Amniotic stem cell (primary cell): ENCODE results near the gene RSRC1.
"Not testable (repeated sequence)": the region's sequence is repeated elsewhere in the genome, so short reads cannot be mapped to it uniquely, and the experiment has no call there.

ENCODE experiments used
- DNase-seq: peaks from one replicate; lab custom pipeline; 2025; lab: John Stamatoyannopoulos, UW

RSRC1 gene, protein sequence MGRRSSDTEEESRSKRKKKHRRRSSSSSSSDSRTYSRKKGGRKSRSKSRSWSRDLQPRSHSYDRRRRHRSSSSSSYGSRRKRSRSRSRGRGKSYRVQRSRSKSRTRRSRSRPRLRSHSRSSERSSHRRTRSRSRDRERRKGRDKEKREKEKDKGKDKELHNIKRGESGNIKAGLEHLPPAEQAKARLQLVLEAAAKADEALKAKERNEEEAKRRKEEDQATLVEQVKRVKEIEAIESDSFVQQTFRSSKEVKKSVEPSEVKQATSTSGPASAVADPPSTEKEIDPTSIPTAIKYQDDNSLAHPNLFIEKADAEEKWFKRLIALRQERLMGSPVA

DNA sequence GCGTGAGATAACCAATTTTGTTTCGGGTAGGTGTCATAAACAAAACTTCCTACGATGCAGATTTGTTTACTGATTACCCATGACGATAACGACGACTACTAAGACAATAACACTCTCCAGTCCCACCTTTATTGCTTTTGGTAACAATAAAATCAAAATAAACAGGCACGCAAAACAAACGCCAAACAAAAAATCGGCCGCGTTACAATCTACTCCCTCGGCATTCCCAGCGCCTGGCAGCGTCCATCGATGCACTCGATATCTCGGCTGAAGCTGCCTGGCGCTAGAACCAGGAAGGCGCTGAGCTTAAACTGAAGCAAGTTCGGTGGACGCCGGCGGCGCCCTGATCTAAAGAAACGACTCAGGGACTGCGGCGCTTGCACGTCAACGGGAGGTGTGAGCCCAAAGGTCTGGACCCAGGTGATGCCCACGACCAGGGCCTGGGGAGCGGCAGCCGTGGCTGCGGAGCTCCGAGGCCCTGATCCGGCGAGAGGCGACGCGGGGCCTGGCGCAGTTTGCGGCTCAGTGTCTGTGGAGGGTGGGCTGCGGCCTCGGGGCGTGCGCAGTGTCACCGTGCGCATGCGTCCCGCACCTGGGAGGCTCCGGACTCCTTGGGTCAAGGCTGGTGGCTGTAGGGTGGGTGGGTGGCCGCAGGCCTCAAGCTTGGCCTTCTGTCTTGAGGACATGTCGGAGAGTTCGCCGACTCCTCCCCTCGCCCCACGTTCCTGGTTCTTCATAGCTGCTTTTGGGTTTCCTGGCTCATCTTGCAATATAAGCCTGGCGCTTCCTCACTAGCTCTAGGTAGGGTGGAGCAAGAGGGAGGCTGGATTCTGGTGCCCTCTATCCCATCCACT, at the start of gene RSRC1:
TSS of gene RSRC1 (plus strand) at position 286 of the 854 bp plus-strand sequence. CDS start 12,016 bp downstream, outside the sequence.
- peak; percentile 79 for DNase-seq

DNA sequence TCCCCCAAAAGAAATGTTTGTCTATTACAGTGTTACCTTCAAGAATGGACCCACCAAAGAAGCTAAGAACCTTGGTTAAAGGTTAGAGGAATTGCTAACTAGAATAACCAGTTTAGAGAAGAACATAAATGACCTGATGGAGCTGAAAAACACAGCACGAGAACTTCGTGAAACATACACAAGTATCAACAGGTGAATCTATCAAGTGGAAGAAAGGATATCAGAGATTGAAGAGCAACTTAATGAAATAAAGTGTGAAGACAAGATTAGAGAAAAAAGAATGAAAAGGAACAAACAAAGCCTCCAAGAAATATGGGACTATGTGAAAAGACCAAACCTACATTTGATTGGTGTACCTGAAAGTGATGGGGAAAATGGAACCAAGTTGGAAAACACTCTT, 44.3 kb upstream of the RSRC1 start:
- not testable (repeated sequence) for DNase-seq

DNA sequence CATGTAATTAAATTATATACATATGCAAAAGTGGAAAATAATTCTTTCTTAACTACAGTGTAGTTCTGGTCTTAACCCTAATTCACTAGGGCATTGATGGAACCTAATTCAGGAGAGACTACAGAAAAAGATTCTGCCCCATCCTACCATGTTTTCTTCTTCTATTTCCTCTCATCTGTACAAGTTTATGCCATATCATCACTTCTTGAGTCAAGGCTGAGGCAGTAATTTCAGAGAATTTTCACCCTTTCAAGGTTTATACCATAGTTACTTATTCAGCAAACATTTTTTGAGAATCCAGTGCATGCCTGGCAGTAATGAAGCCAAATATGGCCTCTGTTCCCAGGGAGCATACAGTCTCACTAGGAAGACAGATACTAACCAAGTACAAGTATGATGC, 37.1 kb upstream of the RSRC1 start:
- no peak for DNase-seq

DNA sequence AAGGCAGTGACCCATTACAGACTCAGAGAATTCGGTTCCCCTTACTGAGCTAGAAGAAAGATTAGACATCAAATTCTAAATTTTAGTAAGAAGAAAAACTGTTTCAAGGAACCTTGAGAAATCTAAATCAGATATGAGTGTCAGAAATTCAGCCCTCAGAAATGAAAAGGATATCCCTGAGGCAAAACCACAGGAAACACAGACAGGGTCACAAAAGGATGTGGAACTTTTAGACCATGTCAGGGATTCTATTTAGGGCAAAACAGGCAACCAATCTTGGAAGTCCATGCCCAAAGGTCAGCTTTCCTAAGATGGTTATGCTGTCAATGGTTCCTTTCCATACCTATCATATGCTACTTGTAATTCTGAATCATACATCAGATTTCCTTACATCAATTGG, 35.3 kb upstream of the RSRC1 start:
- DNase-seq = no peak

DNA sequence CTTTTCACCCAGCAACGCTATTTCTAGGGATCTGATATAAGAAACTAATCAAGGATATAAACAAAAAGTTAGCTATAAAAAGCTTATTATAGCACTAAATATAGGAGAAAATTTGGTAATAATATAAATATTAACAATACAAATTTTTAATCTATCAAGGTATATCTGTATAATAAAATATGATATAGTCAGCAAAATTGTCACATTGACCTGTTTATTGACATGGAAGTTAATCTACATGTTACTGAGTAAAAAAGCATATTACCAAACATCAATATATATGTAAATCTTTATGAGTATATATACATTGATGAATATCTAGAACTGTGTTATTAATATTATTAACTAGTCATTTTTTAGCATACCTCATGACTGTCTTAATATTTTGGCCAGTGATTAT, 30.3 kb upstream of the RSRC1 start:
- DNase-seq = no peak

DNA sequence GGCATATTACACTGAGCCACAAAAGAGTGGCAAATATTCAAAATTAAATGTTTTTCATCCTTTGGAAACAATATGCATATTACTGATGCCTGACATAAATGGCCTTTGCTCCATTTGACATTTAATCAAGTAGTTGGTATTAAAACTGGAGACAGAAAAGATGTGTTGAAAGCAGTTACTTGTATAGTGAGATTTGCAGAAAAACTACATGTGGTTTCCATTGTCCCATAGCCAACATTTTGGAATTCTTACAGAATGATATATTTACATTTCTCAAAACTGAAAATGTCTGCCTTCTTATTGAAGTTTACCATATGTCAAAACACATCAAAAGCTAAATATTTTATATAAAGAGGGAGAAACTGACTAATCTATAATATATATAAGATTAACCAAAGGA, 25.2 kb upstream of the RSRC1 start:
- DNase-seq = no peak

DNA sequence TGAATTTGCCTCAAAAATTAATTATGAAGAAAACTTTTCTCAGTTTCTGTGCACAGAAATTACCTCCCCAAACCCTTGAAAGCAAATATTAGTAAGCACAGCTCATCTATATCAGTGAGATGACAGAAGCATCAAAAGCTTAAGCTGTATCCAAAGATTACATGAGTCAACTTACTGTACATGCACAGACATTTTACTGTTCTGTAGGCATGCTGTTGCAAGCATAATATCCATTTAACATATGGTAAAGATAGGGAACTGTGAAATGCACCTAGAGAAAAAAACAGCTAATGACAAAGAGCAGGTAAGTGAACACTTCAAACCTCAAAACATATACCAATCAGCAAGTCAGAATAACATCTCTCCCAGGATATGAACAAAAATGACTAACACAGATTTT, 24.5 kb upstream of the RSRC1 start:
- no peak for DNase-seq

DNA sequence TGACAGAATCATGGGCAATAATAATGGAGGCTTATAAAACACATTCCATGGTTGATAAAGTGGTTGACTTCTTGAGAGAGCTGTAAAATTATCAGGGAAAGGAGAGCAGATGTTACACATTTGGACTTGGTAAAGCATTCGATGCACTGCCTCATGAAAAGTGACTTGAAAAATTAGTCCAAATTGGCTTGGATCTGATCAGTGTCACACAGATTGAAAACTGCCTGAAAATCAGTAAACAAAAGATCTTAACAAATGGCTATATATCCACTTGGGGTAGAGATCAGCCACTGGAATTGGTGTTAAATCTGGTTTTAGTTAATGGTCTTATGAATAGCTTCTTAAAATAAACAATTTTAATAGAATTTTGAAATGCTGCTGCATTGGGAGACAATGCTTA, 24.0 kb upstream of the RSRC1 start:
- DNase-seq = no peak

DNA sequence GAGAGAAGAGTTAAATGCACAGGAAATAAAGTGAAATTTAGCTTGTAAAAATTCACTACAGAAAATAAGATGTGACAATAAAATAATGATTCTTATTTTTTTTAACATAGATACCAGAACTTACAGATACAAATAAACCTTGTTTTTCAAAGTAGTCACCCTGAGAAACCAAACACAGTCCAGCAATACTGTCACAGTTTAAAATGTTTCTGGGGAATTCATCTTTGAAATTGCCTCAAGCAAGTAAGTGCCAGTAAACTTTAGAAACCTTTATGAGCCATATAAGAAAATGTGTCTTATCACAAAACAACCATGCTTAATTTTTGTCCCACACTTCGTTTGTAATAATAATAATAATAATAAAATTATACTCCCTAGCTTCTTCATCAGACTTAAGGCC, 23.5 kb upstream of the RSRC1 start:
- no peak for DNase-seq

DNA sequence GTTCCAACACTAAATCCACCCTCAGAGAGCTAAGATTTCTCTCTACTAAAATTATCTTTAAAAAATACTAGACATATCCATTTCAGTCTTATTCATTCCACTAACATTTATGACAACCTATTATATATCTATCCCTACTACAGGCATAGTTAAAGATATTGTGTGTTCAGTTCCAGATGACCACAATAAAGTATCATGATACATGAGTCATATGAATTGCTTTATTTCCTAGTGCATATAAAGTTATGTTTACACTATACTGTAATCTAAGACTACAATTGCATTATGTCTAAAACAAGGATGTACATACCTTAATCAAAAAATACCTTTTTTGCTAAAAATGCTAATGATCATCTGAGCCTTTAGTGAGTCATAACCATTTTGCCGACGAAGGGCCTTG, 23.1 kb upstream of the RSRC1 start:
- DNase-seq = no peak

DNA sequence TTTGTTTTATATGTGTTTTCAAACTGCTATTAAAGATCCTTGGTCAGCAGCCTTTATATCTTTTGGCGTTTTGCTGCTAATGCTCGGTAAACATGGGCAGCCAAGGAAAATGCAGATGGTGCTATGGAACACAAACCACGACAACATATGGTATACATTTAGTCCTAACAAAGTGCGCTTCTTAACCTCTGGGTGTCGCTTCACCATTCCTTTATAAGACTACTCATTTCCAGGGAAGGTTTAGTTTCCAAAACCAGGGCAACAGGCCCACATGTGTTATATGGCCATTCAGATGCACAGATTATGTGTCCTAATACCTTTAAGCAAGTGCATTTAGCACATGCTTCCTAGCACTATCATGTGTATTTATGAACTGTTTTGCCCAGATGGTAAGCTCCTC, 18.4 kb upstream of the RSRC1 start:
- no peak for DNase-seq

DNA sequence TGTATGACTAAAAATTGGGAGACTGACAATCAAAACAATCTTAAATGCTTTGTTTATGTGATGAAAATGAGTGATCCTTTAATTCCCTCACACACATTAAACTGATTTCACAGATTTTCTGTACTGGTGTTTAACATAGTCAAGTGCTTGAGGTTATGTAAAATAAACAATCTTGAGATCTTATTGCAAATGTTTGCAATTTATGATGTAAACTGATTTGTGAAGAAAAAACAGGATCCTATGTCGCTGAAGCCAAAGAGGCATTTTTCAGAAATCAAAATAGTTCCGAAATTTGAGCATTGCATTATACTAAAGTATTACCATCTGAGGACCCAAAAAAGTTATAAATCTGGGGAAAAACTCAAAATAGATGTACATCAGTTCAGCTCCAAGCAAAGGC, 16.4 kb upstream of the RSRC1 start:
- DNase-seq = no peak

DNA sequence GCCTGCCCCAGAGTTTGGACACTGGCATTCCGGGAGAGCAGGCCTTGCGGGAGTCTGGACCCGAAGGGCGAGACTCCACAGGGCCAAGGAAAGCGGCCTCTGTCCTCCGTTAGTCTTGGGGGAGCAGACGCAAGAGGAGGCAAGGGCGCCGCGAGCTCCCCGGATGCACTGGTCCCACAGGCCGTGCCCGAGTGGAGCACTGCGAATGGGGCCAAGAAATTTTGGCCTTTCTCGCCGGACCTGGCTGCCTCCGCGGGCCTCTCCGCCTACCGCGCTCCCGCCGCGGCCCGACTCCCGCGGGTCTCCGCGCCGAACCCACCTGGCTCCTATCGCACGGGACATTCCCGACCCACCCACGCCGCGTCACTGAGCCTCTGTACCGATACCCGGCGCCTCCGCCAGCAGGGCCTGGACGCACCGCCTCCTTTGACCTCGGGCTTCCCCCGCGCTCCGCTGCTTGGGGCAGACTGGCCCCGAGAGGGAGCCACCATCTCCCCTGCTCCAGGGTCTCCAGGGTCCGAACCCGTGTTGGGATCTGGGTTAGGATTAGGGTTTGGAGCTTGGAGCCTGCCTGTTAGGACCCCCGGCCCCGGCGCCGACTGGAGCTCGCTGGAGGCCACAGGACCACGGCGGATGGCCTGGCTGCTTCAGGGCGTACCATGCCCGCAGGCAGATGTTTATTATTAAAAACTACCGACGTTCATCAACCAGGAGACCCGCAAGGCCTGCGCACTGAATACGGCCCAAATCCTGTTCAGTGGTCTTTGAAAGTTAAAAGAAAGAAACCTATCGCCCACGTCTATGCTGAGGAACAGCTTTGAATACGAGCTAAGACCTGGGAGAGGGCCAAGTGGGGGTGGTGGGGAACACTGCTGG, 15.4 kb upstream of the RSRC1 start:
- no peak for DNase-seq

DNA sequence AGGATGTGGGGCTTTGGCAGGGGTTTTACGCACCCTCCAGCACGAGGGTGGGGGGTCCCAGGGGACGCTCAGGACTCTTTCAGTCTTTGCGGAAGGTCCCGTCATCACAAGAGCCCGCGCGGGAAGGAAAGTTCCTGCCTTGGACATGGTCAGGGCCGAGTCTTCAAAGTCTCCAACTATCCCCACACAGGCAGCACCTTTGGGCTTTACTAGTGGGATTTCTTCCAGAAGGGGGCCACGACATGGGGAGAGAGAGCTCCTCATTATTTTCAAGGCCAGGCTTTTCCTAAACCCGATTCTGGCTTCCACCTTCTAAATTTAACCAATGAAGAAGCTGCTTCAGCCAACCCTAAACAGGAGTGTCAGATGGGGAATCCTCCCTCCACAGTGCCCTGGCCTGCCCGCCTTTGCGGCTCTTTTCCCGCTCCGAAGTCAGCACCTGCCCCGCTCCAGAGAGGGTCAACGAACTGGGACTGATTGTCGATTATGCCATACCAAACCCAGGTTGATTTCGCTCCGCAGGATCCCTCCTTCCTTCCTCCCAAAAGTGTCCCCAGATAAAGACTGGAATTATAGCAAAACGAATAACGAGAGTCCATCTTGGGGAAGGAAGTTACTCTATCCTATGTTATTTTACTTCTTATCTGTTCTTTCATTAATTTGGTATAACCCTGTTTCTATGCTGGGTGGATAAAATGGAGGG, 14.6 kb upstream of the RSRC1 start:
- DNase-seq = no peak

DNA sequence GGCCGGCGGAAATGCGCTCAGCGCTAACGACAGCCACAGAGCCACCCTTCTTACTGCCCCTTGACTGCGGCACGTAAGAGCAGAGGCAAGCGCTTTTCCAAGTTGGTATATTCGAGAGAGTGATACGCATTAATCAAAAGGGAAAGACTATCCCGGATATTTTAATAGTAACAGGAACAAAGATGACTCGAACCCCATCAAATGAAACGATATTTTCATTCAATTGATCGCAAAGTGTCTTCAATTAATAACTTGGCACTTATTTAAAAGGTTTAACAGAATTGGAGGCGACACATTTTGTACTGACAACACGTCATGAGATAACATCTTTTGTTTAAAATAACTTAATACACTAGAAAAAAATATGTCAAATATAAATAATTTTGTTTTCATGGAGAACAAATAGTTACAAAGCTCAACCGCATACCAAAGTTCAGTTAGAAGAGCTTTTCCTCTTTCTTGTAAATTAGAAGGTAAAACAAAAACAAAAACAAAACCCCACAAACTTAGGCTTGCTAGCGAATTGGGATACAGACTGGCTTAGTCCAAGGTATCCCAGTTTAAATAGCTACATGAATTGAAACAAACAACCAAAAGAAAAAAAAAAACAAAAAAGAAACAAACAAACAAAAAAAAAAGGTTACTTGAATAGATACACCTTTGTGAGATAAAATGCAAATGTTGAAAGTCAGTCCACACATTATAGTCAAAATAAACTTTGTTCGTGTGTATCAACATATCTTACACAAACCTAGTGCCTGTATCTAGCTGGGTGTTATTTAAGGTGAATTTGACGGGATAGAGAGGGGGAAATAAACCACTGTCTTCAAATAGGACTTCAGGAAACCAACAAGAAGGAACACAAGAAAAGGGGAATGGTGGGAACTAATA, 13.8 kb upstream of the RSRC1 start:
- no peak for DNase-seq

DNA sequence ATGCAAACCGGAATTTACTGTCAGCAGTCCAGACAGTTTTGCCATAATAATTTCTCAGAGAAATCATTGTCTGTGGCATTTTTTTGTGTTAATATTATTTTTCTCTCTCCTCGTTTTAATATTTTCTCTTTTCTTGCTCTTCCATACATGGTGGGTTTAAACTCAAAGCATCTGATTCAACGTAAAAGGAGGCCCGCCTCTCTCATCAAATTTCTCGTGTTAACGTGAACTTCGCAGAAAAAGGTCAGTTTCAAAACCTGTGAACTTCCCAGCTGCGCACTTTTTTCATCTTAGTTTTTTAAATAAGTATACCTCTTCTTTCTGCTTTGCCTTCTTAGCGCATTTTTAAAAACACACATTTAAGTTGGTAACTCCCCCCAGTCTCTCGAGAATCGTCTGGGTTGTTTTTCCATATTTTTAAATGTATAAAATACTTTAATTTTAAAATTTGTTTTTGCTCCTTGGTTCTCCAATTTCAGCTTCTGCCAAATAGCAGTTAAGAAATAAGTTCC, 12.8 kb upstream of the RSRC1 start:
- DNase-seq = no peak

DNA sequence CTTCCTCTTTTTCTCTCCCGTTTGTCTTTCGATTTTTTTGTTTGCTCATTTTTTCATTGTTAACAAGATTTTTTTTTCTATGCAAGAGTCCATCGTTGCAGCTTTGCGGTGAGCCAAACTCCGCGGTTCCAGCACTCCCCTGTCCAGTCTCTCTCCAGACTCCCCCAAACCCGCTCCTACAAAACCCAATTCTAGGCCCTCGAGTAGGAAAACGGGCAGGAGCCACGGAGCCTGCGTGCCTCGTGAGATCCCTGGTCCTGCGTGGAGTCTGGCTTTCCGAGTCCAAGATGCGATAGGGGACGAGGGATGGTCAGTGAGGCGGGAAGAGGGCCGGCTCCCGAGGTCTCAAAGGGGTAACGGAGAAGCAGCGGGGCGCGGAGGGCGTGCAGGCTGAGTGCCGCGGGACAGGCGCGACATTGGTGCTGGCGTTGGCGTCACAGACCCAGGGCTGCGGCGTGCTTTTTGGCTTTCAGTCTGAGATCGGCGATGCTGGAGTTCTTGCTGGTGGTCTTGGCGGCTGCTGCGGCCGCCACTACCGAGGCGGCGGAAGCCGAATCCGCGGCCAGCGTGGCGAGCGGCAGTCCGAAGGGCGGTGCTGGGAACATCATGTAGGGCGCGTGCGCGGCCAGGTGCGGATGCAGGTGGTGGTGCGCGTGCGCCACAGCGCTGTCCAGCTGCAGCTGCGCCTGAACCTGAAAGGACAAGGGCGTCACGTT, 12.1 kb upstream of the RSRC1 start:
- DNase-seq = no peak

DNA sequence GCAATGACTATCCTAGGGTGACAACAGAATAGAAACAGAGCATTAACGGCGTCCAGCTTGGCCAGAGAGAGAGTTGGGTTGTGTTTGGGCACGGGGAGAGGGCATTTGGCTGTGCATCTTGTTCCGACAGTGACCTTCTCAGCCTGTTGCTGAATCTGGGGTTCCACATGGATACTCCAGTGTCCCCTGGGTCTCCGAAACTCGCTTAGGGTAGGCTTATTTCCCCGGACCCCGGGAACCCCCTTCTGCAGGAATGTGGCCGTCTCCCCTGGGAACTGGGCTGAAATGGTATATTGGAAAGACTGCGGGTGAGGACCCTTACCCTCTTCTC, 11.6 kb upstream of the RSRC1 start:
- DNase-seq = no peak

DNA sequence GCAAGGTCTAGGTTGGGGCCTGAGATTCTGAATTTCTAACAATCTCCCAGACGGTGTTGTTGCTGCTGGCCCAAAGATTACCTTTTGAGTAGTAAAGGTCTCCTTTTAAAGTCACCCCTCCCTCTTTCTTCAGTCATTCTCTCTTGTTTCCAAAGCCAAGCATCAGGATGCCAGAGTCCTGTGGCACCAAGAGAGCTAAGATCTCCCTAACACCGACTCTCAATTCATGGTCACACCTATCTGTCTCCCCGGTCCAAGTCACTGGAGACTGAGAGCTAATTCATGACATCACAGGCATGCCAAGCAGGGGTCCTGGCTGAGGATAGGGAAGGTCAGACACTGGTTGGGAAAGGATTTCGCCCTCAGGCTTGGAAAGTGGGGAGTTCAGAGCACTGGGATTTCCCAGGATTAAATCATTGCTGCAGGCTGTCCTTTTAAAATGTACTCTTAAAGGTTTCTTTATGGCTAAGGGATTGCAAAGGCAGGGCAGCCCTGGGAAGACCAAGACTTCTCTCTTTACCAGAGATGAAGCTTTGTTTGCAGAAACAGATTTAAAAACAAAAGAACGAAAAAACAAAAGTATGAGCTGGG, 11.0 kb upstream of the RSRC1 start:
- DNase-seq = no peak

DNA sequence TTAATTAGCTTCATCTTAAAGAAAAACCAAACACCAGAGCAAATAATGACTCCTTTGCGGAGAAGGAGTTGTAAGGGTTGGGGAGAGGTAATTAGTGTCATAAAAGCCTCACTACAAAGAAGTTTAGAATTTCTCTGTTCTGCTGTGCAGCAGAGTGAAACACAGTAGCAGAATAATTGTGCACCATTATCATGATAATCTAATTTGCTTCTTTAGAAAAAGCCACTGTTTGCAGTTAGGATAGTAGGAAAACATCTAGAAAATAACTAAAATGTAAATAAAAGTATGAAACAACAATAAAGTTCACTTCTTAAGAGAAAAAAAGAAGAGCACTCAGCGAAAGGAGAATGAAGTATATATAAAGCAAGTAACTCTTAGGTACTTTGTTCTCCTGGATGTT, 9.2 kb upstream of the RSRC1 start:
- no peak for DNase-seq
